ENCODE results near the gene MRPL38. TPM values are rescaled to one million over a fixed set of nuclear protein-coding genes. Genes with fewer than 3 reads are reported as not detected.
A peak's percentile ranks its signal among the peaks of the same experiment; 100 is the strongest.

Gene MRPL38
- total and polyA plus RNA-seq, 4 donors: 23.0 to 63.9 (median 50.5) TPM

DNA sequence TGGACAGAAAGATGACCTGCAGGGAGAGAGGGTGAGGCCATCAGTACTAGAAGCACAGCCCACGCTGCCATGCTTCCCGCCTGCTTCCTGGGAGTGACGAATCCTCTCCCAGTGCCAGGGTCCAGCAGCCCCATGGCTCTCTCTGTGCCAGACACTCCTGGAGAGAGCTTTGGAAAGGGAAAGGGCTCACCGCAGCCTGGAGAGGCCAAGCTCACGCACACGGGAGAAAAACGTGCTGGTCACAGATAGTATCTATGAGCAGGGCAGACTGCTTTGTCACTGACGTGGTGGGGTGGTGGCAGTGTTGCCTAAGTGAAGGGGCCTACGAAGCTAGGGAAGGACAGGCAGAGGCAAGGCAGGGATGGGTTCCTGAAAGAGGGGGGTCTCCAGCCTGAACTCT lies 55.0 kb downstream of the MRPL38 start:
- Histone ChIP-seq H3K9me3 (ENCODE audit: control insufficient read depth in 4 of 4, low read length in 3 of 4) (no peaks in the 10 kb centered on the region), H3K9ac (ENCODE audit: low read depth in 1 of 2, low read length in 2 of 2) (no peak overlapping the region), H3K27ac (ENCODE audit: low read depth in 1 of 2, low read length in 2 of 2) (peak overlapping the region; percentile 3 to 11), H3K4me1 (ENCODE audit: control insufficient read depth in 4 of 4, insufficient read depth in 4 of 4, low read length in 3 of 4) (peaks cover 2 to 54% (median 35%) of the 10 kb centered on the region in 4 donors), H3K4me3 (ENCODE audit: low read depth in 1 of 3, low read length in 3 of 3) (no peak overlapping the region), H3K36me3 (ENCODE audit: control insufficient read depth in 4 of 4, insufficient read depth in 3 of 4, low read depth in 1 of 4, low read length in 3 of 4) (peaks cover 25 to 46% (median 39%) of the 10 kb centered on the region in 4 donors), H3K27me3 (ENCODE audit: control insufficient read depth in 4 of 4, insufficient read depth in 4 of 4, low read length in 3 of 4) (no peaks in the 10 kb centered on the region)
- DNase-seq (ENCODE audit: low spot score): peak; percentile 68
- 88% methylated on average over 9 of the region's 9 CpGs for WGBS
- TF ChIP-seq JUND (IDR thresholded peaks at IDR 0.05) (no peak), NR2F2 (IDR thresholded peaks at IDR 0.05) (no peak), SP1 (IDR thresholded peaks at IDR 0.05) (no peak), RXRA (IDR thresholded peaks at IDR 0.05) (no peak), FOXA2 (IDR thresholded peaks at IDR 0.05) (no peak), GABPA (IDR thresholded peaks at IDR 0.05 in 1 of 2, conservative IDR thresholded peaks at IDR 0.05 in 1 of 2) (no peak), REST (IDR thresholded peaks at IDR 0.05) (no peak), RAD21 (IDR thresholded peaks at IDR 0.05) (no peak), FOXA1 (IDR thresholded peaks at IDR 0.05) (no peak), EGR1 (IDR thresholded peaks at IDR 0.05; ENCODE audit: low read depth in 2 of 2) (no peak), TAF1 (conservative IDR thresholded peaks at IDR 0.05) (no peak), ZBTB33 (IDR thresholded peaks at IDR 0.05) (no peak), HNF4A (conservative IDR thresholded peaks at IDR 0.05) (no peak)
- TF ChIP-seq, protein P1, sequence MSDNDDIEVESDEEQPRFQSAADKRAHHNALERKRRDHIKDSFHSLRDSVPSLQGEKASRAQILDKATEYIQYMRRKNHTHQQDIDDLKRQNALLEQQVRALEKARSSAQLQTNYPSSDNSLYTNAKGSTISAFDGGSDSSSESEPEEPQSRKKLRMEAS (IDR thresholded peaks at IDR 0.05): no peak
- TF ChIP-seq, protein P2, sequence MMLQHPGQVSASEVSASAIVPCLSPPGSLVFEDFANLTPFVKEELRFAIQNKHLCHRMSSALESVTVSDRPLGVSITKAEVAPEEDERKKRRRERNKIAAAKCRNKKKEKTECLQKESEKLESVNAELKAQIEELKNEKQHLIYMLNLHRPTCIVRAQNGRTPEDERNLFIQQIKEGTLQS (IDR thresholded peaks at IDR 0.05): no peak
- TF ChIP-seq, protein P3, sequence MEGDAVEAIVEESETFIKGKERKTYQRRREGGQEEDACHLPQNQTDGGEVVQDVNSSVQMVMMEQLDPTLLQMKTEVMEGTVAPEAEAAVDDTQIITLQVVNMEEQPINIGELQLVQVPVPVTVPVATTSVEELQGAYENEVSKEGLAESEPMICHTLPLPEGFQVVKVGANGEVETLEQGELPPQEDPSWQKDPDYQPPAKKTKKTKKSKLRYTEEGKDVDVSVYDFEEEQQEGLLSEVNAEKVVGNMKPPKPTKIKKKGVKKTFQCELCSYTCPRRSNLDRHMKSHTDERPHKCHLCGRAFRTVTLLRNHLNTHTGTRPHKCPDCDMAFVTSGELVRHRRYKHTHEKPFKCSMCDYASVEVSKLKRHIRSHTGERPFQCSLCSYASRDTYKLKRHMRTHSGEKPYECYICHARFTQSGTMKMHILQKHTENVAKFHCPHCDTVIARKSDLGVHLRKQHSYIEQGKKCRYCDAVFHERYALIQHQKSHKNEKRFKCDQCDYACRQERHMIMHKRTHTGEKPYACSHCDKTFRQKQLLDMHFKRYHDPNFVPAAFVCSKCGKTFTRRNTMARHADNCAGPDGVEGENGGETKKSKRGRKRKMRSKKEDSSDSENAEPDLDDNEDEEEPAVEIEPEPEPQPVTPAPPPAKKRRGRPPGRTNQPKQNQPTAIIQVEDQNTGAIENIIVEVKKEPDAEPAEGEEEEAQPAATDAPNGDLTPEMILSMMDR (IDR thresholded peaks at IDR 0.05; ENCODE audit: low read depth, low read length, missing input control): no peak

- Histone ChIP-seq H3K9me3 (ENCODE audit: control insufficient read depth in 4 of 4, low read length in 3 of 4) (no peaks in the 10 kb centered on the region), H3K4me1 (ENCODE audit: control insufficient read depth in 4 of 4, insufficient read depth in 4 of 4, low read length in 3 of 4) (peaks cover 2 to 53% (median 35%) of the 10 kb centered on the region in 4 donors), H3K9ac (ENCODE audit: low read depth in 1 of 2, low read length in 2 of 2) (no peak overlapping the region), H3K36me3 (ENCODE audit: control insufficient read depth in 4 of 4, insufficient read depth in 3 of 4, low read depth in 1 of 4, low read length in 3 of 4) (peaks cover 25 to 46% (median 39%) of the 10 kb centered on the region in 4 donors), H3K4me3 (ENCODE audit: low read depth in 1 of 3, low read length in 3 of 3) (no peak overlapping the region), H3K27me3 (ENCODE audit: control insufficient read depth in 4 of 4, insufficient read depth in 4 of 4, low read length in 3 of 4) (no peaks in the 10 kb centered on the region), H3K27ac (ENCODE audit: low read depth in 1 of 2, low read length in 2 of 2) (peak overlapping the region; percentile 12 to 45)
- DNase-seq (ENCODE audit: low spot score): peak; percentile 74
- whole genome bisulfite sequencing: 85% methylated on average over 11 of the region's 11 CpGs
- TF ChIP-seq NR2F2 (IDR thresholded peaks at IDR 0.05) (no peak), GABPA (IDR thresholded peaks at IDR 0.05 in 1 of 2, conservative IDR thresholded peaks at IDR 0.05 in 1 of 2) (no peak), FOXA1 (IDR thresholded peaks at IDR 0.05) (no peak), SP1 (IDR thresholded peaks at IDR 0.05) (no peak), YY1 (IDR thresholded peaks at IDR 0.05) (no peak), ZBTB33 (IDR thresholded peaks at IDR 0.05) (no peak), JUND (IDR thresholded peaks at IDR 0.05) (no peak), HNF4G (IDR thresholded peaks at IDR 0.05) (no peak), FOXA2 (IDR thresholded peaks at IDR 0.05) (no peak), HNF4A (conservative IDR thresholded peaks at IDR 0.05) (no peak), REST (IDR thresholded peaks at IDR 0.05) (no peak)
- TF ChIP-seq, protein P2 (IDR thresholded peaks at IDR 0.05): no peak
Observed at GRCh38 chr17:75849279-75849646, 55.4 kb downstream of the MRPL38 start.
